ENCODE data around the gene CAPN5.

GRCh38 chr11:77155556-77156130 lies 88.9 kb downstream of the CAPN5 start:
- TF ChIP-seq CTCF (IDR thresholded peaks at IDR 0.05; ENCODE audit: low read depth, low read length, missing input control), result no peak
- no peak for TF ChIP-seq EGR1 (IDR thresholded peaks at IDR 0.05; ENCODE audit: low read depth in 2 of 2)
- TF ChIP-seq JUND (IDR thresholded peaks at IDR 0.05), result no peak
- TF ChIP-seq NR2F2 (IDR thresholded peaks at IDR 0.05), result no peak
- TF ChIP-seq TAF1 (conservative IDR thresholded peaks at IDR 0.05), result no peak
- TF ChIP-seq REST (IDR thresholded peaks at IDR 0.05), result no peak

Data from liver (tissue), 3 donors.